ENCODE results near the gene UBE2V1. TPM values are rescaled to one million over a fixed set of nuclear protein-coding genes. Genes with fewer than 3 reads are reported as not detected.
A peak's percentile ranks its signal among the peaks of the same experiment; 100 is the strongest.

The UBE2V1 gene
- polyA plus RNA-seq, 3 donors = 62.2 to 95.5 (median 71.1) TPM

GRCh38 chr20:50125279-50125678, 12.3 kb upstream of the UBE2V1 start:
- Histone ChIP-seq H3K36me3 (replicated peaks in 1 of 2; ENCODE audit: control insufficient read depth in 1 of 2, insufficient read depth in 2 of 2, low read length in 2 of 2) (peaks cover 67 to 73% of the 10 kb centered on the region in 2 donors), H3K4me1 (ENCODE audit: control insufficient read depth in 1 of 2, insufficient read depth in 2 of 2, low read length in 2 of 2) (no peaks in the 10 kb centered on the region), H3K9ac (ENCODE audit: insufficient read depth, low read length, poor library complexity, severe bottlenecking) (no peak overlapping the region), H3K79me2 (ENCODE audit: insufficient read depth, low read length) (no peaks in the 10 kb centered on the region), H3K9me3 (replicated peaks in 1 of 2; ENCODE audit: control insufficient read depth in 1 of 2, insufficient read depth in 1 of 2, low read length in 2 of 2) (peaks cover 0 to 4% of the 10 kb centered on the region in 2 donors), H2AFZ (ENCODE audit: insufficient read depth, low read depth, low read length, poor library complexity, severe bottlenecking) (no peak overlapping the region), H3K27ac (ENCODE audit: low read depth in 1 of 2, low read length in 2 of 2) (no peak overlapping the region), H3K4me3 (replicated peaks in 1 of 3; ENCODE audit: low read depth in 2 of 3, low read length in 3 of 3) (no peak overlapping the region), H3K27me3 (ENCODE audit: control insufficient read depth in 2 of 2, insufficient read depth in 2 of 2, low read length in 2 of 2) (no peaks in the 10 kb centered on the region), H4K20me1 (ENCODE audit: insufficient read depth, low read length) (peaks cover 16% of the 10 kb centered on the region), H3K4me2 (replicated peaks; ENCODE audit: extremely low read depth, low read length, poor library complexity, severe bottlenecking) (no peak overlapping the region)
- peak overlapping the region in 3 of 7 donors; percentile 16 to 53 (median 37) for H3K27ac Mint-ChIP-seq
- no peak overlapping the region for H3K4me3 Mint-ChIP-seq
- intact Hi-C loops (cut with micrococcal nuclease) = no loop called here
- DNase-seq = no peak
- H3K36me3 Mint-ChIP-seq = peaks cover 74 to 80% of the 10 kb centered on the region in 2 donors
- H3K27me3 Mint-ChIP-seq (ENCODE audit: low read depth in 3 of 3) = peaks cover 0 to 3% (median 0%) of the 10 kb centered on the region in 3 donors
- peaks cover 1% of the 10 kb centered on the region for H3K4me1 Mint-ChIP-seq
- TF ChIP-seq CTCF (IDR thresholded peaks at IDR 0.05) = no peak
- 100% methylated on average over 3 of the region's 3 CpGs for WGBS (ENCODE audit: insufficient coverage)
- peaks cover 0 to 9% (median 5%) of the 10 kb centered on the region in 7 donors for H3K9me3 Mint-ChIP-seq

- peaks cover 66 to 72% of the 10 kb centered on the region in 2 donors for H3K36me3 Mint-ChIP-seq
- H3K4me3 Mint-ChIP-seq = no peak overlapping the region
- H4K20me1 ChIP-seq (ENCODE audit: insufficient read depth, low read length) = peaks cover 8% of the 10 kb centered on the region
- H3K4me1 Mint-ChIP-seq = peaks cover 6% of the 10 kb centered on the region
- H3K4me1 ChIP-seq (ENCODE audit: control insufficient read depth in 1 of 2, insufficient read depth in 2 of 2, low read length in 2 of 2) = peaks cover 0 to 2% of the 10 kb centered on the region in 2 donors
- H3K4me3 ChIP-seq (replicated peaks in 1 of 3; ENCODE audit: low read depth in 2 of 3, low read length in 3 of 3) = no peak overlapping the region
- H3K27me3 ChIP-seq (ENCODE audit: control insufficient read depth in 2 of 2, insufficient read depth in 2 of 2, low read length in 2 of 2) = no peaks in the 10 kb centered on the region
- H3K27me3 Mint-ChIP-seq (ENCODE audit: low read depth in 3 of 3) = peaks cover 0 to 3% (median 0%) of the 10 kb centered on the region in 3 donors
- DNase-seq = no peak
- H2AFZ ChIP-seq (ENCODE audit: insufficient read depth, low read depth, low read length, poor library complexity, severe bottlenecking) = no peak overlapping the region
- no peak for TF ChIP-seq CTCF (IDR thresholded peaks at IDR 0.05)
- intact Hi-C loops (cut with micrococcal nuclease) = no loop called here
- H3K9ac ChIP-seq (ENCODE audit: insufficient read depth, low read length, poor library complexity, severe bottlenecking) = no peak overlapping the region
- H3K79me2 ChIP-seq (ENCODE audit: insufficient read depth, low read length) = no peaks in the 10 kb centered on the region
- H3K9me3 ChIP-seq (replicated peaks in 1 of 2; ENCODE audit: control insufficient read depth in 1 of 2, insufficient read depth in 1 of 2, low read length in 2 of 2) = peaks cover 0 to 4% of the 10 kb centered on the region in 2 donors
- no peak overlapping the region for H3K4me2 ChIP-seq (replicated peaks; ENCODE audit: extremely low read depth, low read length, poor library complexity, severe bottlenecking)
- 96% methylated on average over 3 of the region's 9 CpGs for WGBS (ENCODE audit: insufficient coverage)
- no peak overlapping the region for H3K27ac ChIP-seq (ENCODE audit: low read depth in 1 of 2, low read length in 2 of 2)
- H3K36me3 ChIP-seq (replicated peaks in 1 of 2; ENCODE audit: control insufficient read depth in 1 of 2, insufficient read depth in 2 of 2, low read length in 2 of 2) = peaks cover 59 to 65% of the 10 kb centered on the region in 2 donors
- H3K27ac Mint-ChIP-seq = peak overlapping the region in 4 of 7 donors; percentile 36 to 66 (median 50)
- H3K9me3 Mint-ChIP-seq = peaks cover 0 to 9% (median 4%) of the 10 kb centered on the region in 7 donors
Observed at GRCh38 chr20:50124496-50124895, 11.5 kb upstream of the UBE2V1 start.
